Measurements from ENCODE around the gene WNK3. TPM values are rescaled to one million over a fixed set of nuclear protein-coding genes. Genes with fewer than 3 reads are reported as not detected.

The WNK3 gene
- total and polyA plus RNA-seq, 2 experiments from 2014 or later, result 9.8 to 12.5 TPM

DNA sequence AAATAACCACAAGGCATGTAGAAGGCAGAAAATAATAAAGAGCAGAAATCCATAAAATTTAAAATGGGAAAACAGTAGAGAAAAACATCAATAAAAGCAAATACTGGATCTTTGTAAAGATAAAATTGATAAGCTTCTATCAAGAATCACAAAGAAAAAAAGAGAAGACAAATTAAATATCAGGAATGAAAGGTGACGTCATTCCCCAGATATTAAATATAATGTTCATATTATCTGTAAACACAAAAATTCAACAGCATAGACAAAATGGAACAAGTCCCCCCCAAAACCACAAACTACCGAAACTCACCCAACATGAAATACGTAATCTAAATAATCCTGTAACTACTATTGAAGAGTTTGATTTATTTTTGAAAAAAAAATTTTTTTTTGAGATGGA is 144.2 kb downstream of the WNK3 start:
- Histone ChIP-seq H3K4me1 (ENCODE audit: insufficient read depth) (no peaks in the 10 kb centered on the region), H3K9me2 (replicated peaks; ENCODE audit: insufficient read depth) (no peaks in the 10 kb centered on the region), H3K27me3 (no peaks in the 10 kb centered on the region), H3K36me3 (replicated peaks; ENCODE audit: insufficient read depth, low read depth) (no peaks in the 10 kb centered on the region), H3K4me3 (no peak overlapping the region), H3K79me2 (no peaks in the 10 kb centered on the region), H3K27ac (no peak overlapping the region), H4K20me1 (ENCODE audit: insufficient read depth, poor library complexity, severe bottlenecking) (no peaks in the 10 kb centered on the region), H2AFZ (no peak overlapping the region), H3K4me2 (no peak overlapping the region), H3K9me3 (ENCODE audit: low read depth) (no peaks in the 10 kb centered on the region)
- no peak for DNase-seq (ENCODE audit: low spot score)
- WGBS (ENCODE audit: low lambda C conversion rate, missing lambda C conversion rate), result 93% methylated on average over 3 of the region's 3 CpGs
- TF ChIP-seq EZH2 (IDR thresholded peaks at IDR 0.05; ENCODE audit: borderline replicate concordance) (no peak), EZH2phosphoT487 (IDR thresholded peaks at IDR 0.05; ENCODE audit: low read depth, severe bottlenecking, unreplicated experiment) (no peak), CTCF (IDR thresholded peaks at IDR 0.05; ENCODE audit: poor library complexity) (no peak)

DNA sequence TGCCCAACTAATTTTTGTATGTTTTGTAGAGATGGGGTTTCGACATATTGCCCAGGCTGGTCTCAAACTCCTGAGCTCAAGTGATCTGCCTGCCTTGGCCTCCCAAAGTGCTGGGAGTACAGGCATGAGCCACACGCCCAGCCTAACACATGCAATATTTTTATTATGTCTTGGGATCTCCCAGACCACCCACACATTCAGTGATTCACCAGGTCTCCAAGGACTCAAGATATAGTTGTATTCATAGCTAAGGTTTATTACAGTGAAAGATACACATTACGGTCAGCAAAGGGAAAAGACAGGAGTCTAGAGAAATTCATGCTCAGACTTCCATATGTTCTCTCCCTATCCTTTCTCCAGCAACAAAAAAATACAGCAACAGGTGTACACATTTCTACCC is 149.3 kb downstream of the WNK3 start:
- Histone ChIP-seq H3K27ac (no peak overlapping the region), H3K36me3 (replicated peaks; ENCODE audit: insufficient read depth, low read depth) (no peaks in the 10 kb centered on the region), H2AFZ (no peak overlapping the region), H3K4me3 (no peak overlapping the region), H3K27me3 (no peaks in the 10 kb centered on the region), H3K79me2 (no peaks in the 10 kb centered on the region), H3K4me1 (ENCODE audit: insufficient read depth) (no peaks in the 10 kb centered on the region), H3K4me2 (no peak overlapping the region), H3K9me3 (ENCODE audit: low read depth) (no peaks in the 10 kb centered on the region), H3K9me2 (replicated peaks; ENCODE audit: insufficient read depth) (no peaks in the 10 kb centered on the region), H4K20me1 (ENCODE audit: insufficient read depth, poor library complexity, severe bottlenecking) (no peaks in the 10 kb centered on the region)
- 84% methylated on average over 3 of the region's 3 CpGs for WGBS (ENCODE audit: low lambda C conversion rate, missing lambda C conversion rate)
- TF ChIP-seq EZH2phosphoT487 (IDR thresholded peaks at IDR 0.05; ENCODE audit: low read depth, severe bottlenecking, unreplicated experiment), result no peak
- no peak for TF ChIP-seq CTCF (IDR thresholded peaks at IDR 0.05; ENCODE audit: poor library complexity)
- TF ChIP-seq EZH2 (IDR thresholded peaks at IDR 0.05; ENCODE audit: borderline replicate concordance), result no peak
- DNase-seq (ENCODE audit: low spot score), result no peak

- Histone ChIP-seq H3K4me3 (no peak overlapping the region), H3K79me2 (no peaks in the 10 kb centered on the region), H3K9me2 (replicated peaks; ENCODE audit: insufficient read depth) (no peaks in the 10 kb centered on the region), H2AFZ (no peak overlapping the region), H3K27me3 (no peaks in the 10 kb centered on the region), H3K4me1 (ENCODE audit: insufficient read depth) (no peaks in the 10 kb centered on the region), H4K20me1 (ENCODE audit: insufficient read depth, poor library complexity, severe bottlenecking) (no peaks in the 10 kb centered on the region), H3K4me2 (no peak overlapping the region), H3K27ac (no peak overlapping the region), H3K9me3 (ENCODE audit: low read depth) (no peaks in the 10 kb centered on the region), H3K36me3 (replicated peaks; ENCODE audit: insufficient read depth, low read depth) (no peaks in the 10 kb centered on the region)
- no peak for DNase-seq (ENCODE audit: low spot score)
- TF ChIP-seq EZH2 (IDR thresholded peaks at IDR 0.05; ENCODE audit: borderline replicate concordance) (no peak), EZH2phosphoT487 (IDR thresholded peaks at IDR 0.05; ENCODE audit: low read depth, severe bottlenecking, unreplicated experiment) (no peak), CTCF (IDR thresholded peaks at IDR 0.05; ENCODE audit: poor library complexity) (no peak)
- WGBS (ENCODE audit: low lambda C conversion rate, missing lambda C conversion rate), result 75% methylated on average over 6 of the region's 6 CpGs
These were observed 159.6 kb downstream of the WNK3 start for GRCh38 chrX:54198262-54198661.

DNA sequence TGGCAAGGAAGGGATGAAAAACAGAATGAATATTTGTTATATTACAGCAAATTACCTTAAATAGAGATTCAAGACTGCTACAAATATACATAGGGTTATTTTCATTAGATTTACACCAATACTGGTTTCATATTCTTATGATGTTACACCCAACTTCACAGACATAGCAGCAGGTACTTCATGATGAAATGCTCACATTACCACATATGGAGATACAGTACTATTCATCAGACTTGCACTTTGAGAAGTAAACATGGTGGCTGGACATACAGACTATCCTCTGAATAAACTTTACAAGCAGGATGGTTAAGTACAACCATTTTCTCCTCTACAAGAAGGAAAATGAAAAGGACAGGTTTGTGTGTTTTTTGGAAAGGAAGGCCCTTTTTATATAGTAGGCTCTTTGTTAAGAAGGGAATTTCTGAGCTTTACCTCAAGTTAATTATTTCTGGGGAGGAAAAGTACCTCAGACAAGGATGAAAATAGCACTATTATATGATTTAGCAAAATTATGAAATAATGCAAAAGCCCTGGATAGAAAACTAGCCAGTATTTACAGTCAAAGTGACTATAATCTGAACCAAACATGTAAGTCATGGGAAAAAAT is 162.8 kb downstream of the WNK3 start:
- Histone ChIP-seq H3K4me2 (no peak overlapping the region), H3K79me2 (no peaks in the 10 kb centered on the region), H3K27me3 (no peaks in the 10 kb centered on the region), H3K9me3 (ENCODE audit: low read depth) (no peaks in the 10 kb centered on the region), H3K4me3 (no peak overlapping the region), H3K9me2 (replicated peaks; ENCODE audit: insufficient read depth) (no peaks in the 10 kb centered on the region), H3K4me1 (ENCODE audit: insufficient read depth) (no peaks in the 10 kb centered on the region), H2AFZ (no peak overlapping the region), H3K27ac (no peak overlapping the region), H3K36me3 (replicated peaks; ENCODE audit: insufficient read depth, low read depth) (no peaks in the 10 kb centered on the region), H4K20me1 (ENCODE audit: insufficient read depth, poor library complexity, severe bottlenecking) (no peaks in the 10 kb centered on the region)
- no peak for DNase-seq (ENCODE audit: low spot score)
- TF ChIP-seq EZH2 (IDR thresholded peaks at IDR 0.05; ENCODE audit: borderline replicate concordance), result no peak
- TF ChIP-seq EZH2phosphoT487 (IDR thresholded peaks at IDR 0.05; ENCODE audit: low read depth, severe bottlenecking, unreplicated experiment), result no peak
- TF ChIP-seq CTCF (IDR thresholded peaks at IDR 0.05; ENCODE audit: poor library complexity), result no peak

All from hepatocyte (in vitro differentiated cells).